Panc1 (cell line): ENCODE results near the gene TNRC6C.

ENCODE experiments used
- POLR2AphosphoS5 ChIP-seq: IDR thresholded peaks from 2 replicates; pipeline ENCODE4 v1.6.1; 2012; ENCODE audit warnings: mild to moderate bottlenecking, low read depth, low read length, moderate library complexity
- SIN3A ChIP-seq: IDR thresholded peaks from 2 replicates; pipeline ENCODE4 v1.6.1; 2012; ENCODE audit warnings: low read depth, mild to moderate bottlenecking, low read length, moderate library complexity, borderline replicate concordance; ENCODE audit not compliant: insufficient read depth
- TCF7L2 ChIP-seq: IDR thresholded peaks from 2 replicates; pipeline ENCODE4 v1.6.1; 2011; ENCODE audit warnings: mild to moderate bottlenecking, low read depth, low read length, inconsistent platforms
- TF ChIP-seq, protein P1 (sequence below), 2 experiments: IDR thresholded peaks; 2 replicates each; pipeline ENCODE4 v1.6.1; 2011 to 2012; ENCODE audit warnings: low read depth in 2 of 2, control low read depth in 1 of 2, low read length in 1 of 2, mild to moderate bottlenecking in 1 of 2, moderate library complexity in 1 of 2; ENCODE audit not compliant: insufficient read depth in 1 of 2
- TF ChIP-seq, protein P2 (sequence below): fragments of 450-650 bp; IDR thresholded peaks from 2 replicates; pipeline ENCODE4 v1.5.1; 2017; ENCODE audit warnings: mild to moderate bottlenecking

GRCh38 chr17:78086740-78087139 is 128.2 kb downstream of the TNRC6C start:
- TF ChIP-seq, protein P1, sequence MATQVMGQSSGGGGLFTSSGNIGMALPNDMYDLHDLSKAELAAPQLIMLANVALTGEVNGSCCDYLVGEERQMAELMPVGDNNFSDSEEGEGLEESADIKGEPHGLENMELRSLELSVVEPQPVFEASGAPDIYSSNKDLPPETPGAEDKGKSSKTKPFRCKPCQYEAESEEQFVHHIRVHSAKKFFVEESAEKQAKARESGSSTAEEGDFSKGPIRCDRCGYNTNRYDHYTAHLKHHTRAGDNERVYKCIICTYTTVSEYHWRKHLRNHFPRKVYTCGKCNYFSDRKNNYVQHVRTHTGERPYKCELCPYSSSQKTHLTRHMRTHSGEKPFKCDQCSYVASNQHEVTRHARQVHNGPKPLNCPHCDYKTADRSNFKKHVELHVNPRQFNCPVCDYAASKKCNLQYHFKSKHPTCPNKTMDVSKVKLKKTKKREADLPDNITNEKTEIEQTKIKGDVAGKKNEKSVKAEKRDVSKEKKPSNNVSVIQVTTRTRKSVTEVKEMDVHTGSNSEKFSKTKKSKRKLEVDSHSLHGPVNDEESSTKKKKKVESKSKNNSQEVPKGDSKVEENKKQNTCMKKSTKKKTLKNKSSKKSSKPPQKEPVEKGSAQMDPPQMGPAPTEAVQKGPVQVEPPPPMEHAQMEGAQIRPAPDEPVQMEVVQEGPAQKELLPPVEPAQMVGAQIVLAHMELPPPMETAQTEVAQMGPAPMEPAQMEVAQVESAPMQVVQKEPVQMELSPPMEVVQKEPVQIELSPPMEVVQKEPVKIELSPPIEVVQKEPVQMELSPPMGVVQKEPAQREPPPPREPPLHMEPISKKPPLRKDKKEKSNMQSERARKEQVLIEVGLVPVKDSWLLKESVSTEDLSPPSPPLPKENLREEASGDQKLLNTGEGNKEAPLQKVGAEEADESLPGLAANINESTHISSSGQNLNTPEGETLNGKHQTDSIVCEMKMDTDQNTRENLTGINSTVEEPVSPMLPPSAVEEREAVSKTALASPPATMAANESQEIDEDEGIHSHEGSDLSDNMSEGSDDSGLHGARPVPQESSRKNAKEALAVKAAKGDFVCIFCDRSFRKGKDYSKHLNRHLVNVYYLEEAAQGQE (IDR thresholded peaks at IDR 0.05; ENCODE audit: insufficient read depth in 1 of 2, low read depth in 2 of 2, low read length in 1 of 2): no peak
- TF ChIP-seq, protein P2, sequence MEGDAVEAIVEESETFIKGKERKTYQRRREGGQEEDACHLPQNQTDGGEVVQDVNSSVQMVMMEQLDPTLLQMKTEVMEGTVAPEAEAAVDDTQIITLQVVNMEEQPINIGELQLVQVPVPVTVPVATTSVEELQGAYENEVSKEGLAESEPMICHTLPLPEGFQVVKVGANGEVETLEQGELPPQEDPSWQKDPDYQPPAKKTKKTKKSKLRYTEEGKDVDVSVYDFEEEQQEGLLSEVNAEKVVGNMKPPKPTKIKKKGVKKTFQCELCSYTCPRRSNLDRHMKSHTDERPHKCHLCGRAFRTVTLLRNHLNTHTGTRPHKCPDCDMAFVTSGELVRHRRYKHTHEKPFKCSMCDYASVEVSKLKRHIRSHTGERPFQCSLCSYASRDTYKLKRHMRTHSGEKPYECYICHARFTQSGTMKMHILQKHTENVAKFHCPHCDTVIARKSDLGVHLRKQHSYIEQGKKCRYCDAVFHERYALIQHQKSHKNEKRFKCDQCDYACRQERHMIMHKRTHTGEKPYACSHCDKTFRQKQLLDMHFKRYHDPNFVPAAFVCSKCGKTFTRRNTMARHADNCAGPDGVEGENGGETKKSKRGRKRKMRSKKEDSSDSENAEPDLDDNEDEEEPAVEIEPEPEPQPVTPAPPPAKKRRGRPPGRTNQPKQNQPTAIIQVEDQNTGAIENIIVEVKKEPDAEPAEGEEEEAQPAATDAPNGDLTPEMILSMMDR: no peak
- TF ChIP-seq POLR2AphosphoS5 (no peak), TCF7L2 (no peak), SIN3A (no peak)
